Neural cell (in vitro differentiated cells): ENCODE data around the gene MCM9. TPM values are rescaled to one million over a fixed set of nuclear protein-coding genes. Genes with fewer than 3 reads are reported as not detected.
A peak's percentile ranks its signal among the peaks of the same experiment; 100 is the strongest.

Experiments used
- H2AFZ ChIP-seq: fragments of 200-600, 300-800 bp; sonication (generic), shearing (Covaris generic); 2 replicates; pipeline ENCODE4 v1.6.0; 2014; ENCODE audit warnings: low read depth, mild to moderate bottlenecking, antibody characterized with exemption, low read length, moderate library complexity
- H3F3A ChIP-seq: fragments of 200-600 bp; shearing (Covaris generic); 2 replicates; pipeline ENCODE4 v1.6.1; 2016; ENCODE audit warnings: mild to moderate bottlenecking, moderate library complexity, mixed read lengths, antibody characterized with exemption, low read length; ENCODE audit not compliant: insufficient read depth, poor library complexity, severe bottlenecking
- H3K27ac ChIP-seq: fragments of 200-600, 300-800 bp; sonication (generic), shearing (Covaris generic); 2 replicates; pipeline ENCODE4 v1.5.1; 2014; ENCODE audit warnings: mild to moderate bottlenecking, low read length, moderate library complexity
- H3K27me3 ChIP-seq: fragments of 300-800, 200-600 bp; sonication (generic), shearing (Covaris generic); 2 replicates; pipeline ENCODE4 v1.6.0; 2014; ENCODE audit warnings: mild to moderate bottlenecking, low read depth, low read length, moderate library complexity; ENCODE audit not compliant: insufficient read depth
- H3K36me3 ChIP-seq: fragments of 300-800, 200-600 bp; sonication (generic), shearing (Covaris generic); 2 replicates; pipeline ENCODE4 v1.5.1; 2014; ENCODE audit warnings: mild to moderate bottlenecking, antibody characterized with exemption, low read length, moderate library complexity; ENCODE audit not compliant: insufficient read depth
- H3K4me2 ChIP-seq: fragments of 300-800, 200-600 bp; sonication (generic), shearing (Covaris generic); 2 replicates; pipeline ENCODE4 v1.6.0; 2014; ENCODE audit warnings: mild to moderate bottlenecking, low read length
- H3K4me3 ChIP-seq: fragments of 300-800, 200-600 bp; sonication (generic), shearing (Covaris generic); 2 replicates; pipeline ENCODE4 v1.5.1; 2014; ENCODE audit warnings: mild to moderate bottlenecking, low read length, moderate library complexity
- H3K79me2 ChIP-seq: fragments of 200-600 bp; shearing (Covaris generic); replicated peaks from 2 replicates; pipeline ENCODE4 v1.6.0; 2014; ENCODE audit warnings: mild to moderate bottlenecking, low read length, moderate library complexity; ENCODE audit not compliant: insufficient read depth
- H3K9ac ChIP-seq: fragments of 300-800, 200-600 bp; sonication (generic), shearing (Covaris generic); 2 replicates; pipeline ENCODE4 v1.6.1; 2016; ENCODE audit warnings: mild to moderate bottlenecking, low read length, mixed read lengths
- H3K9me2 ChIP-seq: fragments of 200-600 bp; shearing (Covaris generic); 2 replicates; pipeline ENCODE4 v1.6.1; 2016; ENCODE audit warnings: mild to moderate bottlenecking, low read length, mixed read lengths; ENCODE audit not compliant: insufficient read depth
- H3K9me3 ChIP-seq: fragments of 200-600, 300-800 bp; sonication (generic), shearing (Covaris generic); 2 replicates; pipeline ENCODE4 v1.6.1; 2016; ENCODE audit warnings: mild to moderate bottlenecking, mixed run types, low read length, moderate library complexity, mixed read lengths
- H4K20me1 ChIP-seq: fragments of 200-600 bp; shearing (Covaris generic); 2 replicates; pipeline ENCODE4 v1.6.1; 2016; ENCODE audit warnings: mild to moderate bottlenecking, mixed run types; ENCODE audit not compliant: insufficient read depth
- EP300 ChIP-seq: fragments of 450-650 bp; conservative IDR thresholded peaks from 2 replicates; pipeline ENCODE4 v1.6.1; 2014; ENCODE audit warnings: antibody characterized with exemption, mild to moderate bottlenecking, moderate library complexity; ENCODE audit not compliant: poor library complexity, severe bottlenecking
- EZH2 ChIP-seq: fragments of 200-600, 300-800 bp; shearing (Covaris generic), sonication (generic); IDR thresholded peaks from 2 replicates; pipeline ENCODE4 v1.6.1; 2014; ENCODE audit warnings: antibody characterized with exemption, low read length, borderline replicate concordance, mild to moderate bottlenecking; ENCODE audit not compliant: insufficient read depth, poor library complexity, severe bottlenecking
- MXI1 ChIP-seq: fragments of 450-650 bp; conservative IDR thresholded peaks from 2 replicates; pipeline ENCODE4 v1.6.1; 2014; ENCODE audit warnings: antibody characterized with exemption, mild to moderate bottlenecking; ENCODE audit not compliant: poor library complexity, severe bottlenecking
- POLR2AphosphoS5 ChIP-seq: IDR thresholded peaks from 2 replicates; pipeline ENCODE4 v1.6.1; 2012
- RAD21 ChIP-seq: fragments of 450-650 bp; conservative IDR thresholded peaks from 2 replicates; pipeline ENCODE4 v1.6.1; 2014; ENCODE audit warnings: antibody characterized with exemption, mild to moderate bottlenecking, moderate library complexity
- TAF1 ChIP-seq: IDR thresholded peaks from 2 replicates; pipeline ENCODE4 v1.6.1; 2012; ENCODE audit warnings: low read depth
- polyA plus RNA-seq: library from polyadenylated mRNA; depleted of rRNA; stranded (reverse); fragments of >200 nt; gene quantifications from 2 replicates; pipeline ENCODE4 v1.2.3, GENCODE V29; 2014
- TF ChIP-seq, protein P1 (sequence below): IDR thresholded peaks from 2 replicates; pipeline ENCODE4 v1.6.1; 2012; ENCODE audit warnings: borderline replicate concordance
- TF ChIP-seq, protein P2 (sequence below): fragments of 450-650 bp; IDR thresholded peaks from 2 replicates; pipeline ENCODE4 v1.5.1; 2014; ENCODE audit warnings: antibody characterized with exemption, mild to moderate bottlenecking, moderate library complexity; ENCODE audit not compliant: poor library complexity, severe bottlenecking

The MCM9 gene
- polyA plus RNA-seq, 1 donor from 2014 or later = 7.8 TPM

GRCh38 chr6:118895859-118896258, 39.1 kb downstream of the MCM9 start:
- peaks cover 58% of the 10 kb centered on the region for H3K79me2 ChIP-seq
- H2AFZ ChIP-seq = no peak overlapping the region
- H3K9ac ChIP-seq = peak overlapping the region; percentile 89
- H3K36me3 ChIP-seq = no peaks in the 10 kb centered on the region
- no peaks in the 10 kb centered on the region for H4K20me1 ChIP-seq
- peak overlapping the region; percentile 65 for H3K27ac ChIP-seq
- no peak for TF ChIP-seq MXI1
- TF ChIP-seq, protein P1, sequence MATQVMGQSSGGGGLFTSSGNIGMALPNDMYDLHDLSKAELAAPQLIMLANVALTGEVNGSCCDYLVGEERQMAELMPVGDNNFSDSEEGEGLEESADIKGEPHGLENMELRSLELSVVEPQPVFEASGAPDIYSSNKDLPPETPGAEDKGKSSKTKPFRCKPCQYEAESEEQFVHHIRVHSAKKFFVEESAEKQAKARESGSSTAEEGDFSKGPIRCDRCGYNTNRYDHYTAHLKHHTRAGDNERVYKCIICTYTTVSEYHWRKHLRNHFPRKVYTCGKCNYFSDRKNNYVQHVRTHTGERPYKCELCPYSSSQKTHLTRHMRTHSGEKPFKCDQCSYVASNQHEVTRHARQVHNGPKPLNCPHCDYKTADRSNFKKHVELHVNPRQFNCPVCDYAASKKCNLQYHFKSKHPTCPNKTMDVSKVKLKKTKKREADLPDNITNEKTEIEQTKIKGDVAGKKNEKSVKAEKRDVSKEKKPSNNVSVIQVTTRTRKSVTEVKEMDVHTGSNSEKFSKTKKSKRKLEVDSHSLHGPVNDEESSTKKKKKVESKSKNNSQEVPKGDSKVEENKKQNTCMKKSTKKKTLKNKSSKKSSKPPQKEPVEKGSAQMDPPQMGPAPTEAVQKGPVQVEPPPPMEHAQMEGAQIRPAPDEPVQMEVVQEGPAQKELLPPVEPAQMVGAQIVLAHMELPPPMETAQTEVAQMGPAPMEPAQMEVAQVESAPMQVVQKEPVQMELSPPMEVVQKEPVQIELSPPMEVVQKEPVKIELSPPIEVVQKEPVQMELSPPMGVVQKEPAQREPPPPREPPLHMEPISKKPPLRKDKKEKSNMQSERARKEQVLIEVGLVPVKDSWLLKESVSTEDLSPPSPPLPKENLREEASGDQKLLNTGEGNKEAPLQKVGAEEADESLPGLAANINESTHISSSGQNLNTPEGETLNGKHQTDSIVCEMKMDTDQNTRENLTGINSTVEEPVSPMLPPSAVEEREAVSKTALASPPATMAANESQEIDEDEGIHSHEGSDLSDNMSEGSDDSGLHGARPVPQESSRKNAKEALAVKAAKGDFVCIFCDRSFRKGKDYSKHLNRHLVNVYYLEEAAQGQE = no peak
- no peak for TF ChIP-seq POLR2AphosphoS5
- no peak for TF ChIP-seq EZH2
- no peaks in the 10 kb centered on the region for H3F3A ChIP-seq
- peak overlapping the region; percentile 87 for H3K4me2 ChIP-seq
- H3K27me3 ChIP-seq = no peaks in the 10 kb centered on the region
- no peaks in the 10 kb centered on the region for H3K9me2 ChIP-seq
- H3K9me3 ChIP-seq = no peaks in the 10 kb centered on the region
- peak overlapping the region; percentile 83 for H3K4me3 ChIP-seq

DNA sequence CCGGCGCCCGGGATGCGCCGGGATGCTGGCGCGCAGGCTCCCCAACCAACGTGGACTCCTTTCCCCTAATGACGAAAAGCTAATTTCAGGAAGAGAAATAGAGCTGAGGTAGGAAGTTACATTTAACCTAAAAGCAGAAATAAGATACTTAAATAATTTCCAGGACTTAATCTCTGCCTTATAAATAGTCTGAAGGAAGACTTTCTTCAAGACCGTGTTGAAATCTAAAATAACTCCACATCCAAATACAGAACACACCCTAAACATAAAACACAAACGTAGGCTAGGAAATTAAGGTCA, 39.7 kb downstream of the MCM9 start:
- H3K4me3 ChIP-seq = peak overlapping the region; percentile 83
- H3K27me3 ChIP-seq = no peaks in the 10 kb centered on the region
- H3K4me2 ChIP-seq = peak overlapping the region; percentile 87
- H4K20me1 ChIP-seq = no peaks in the 10 kb centered on the region
- H3F3A ChIP-seq = no peaks in the 10 kb centered on the region
- no peaks in the 10 kb centered on the region for H3K9me3 ChIP-seq
- peak overlapping the region; percentile 80 for H3K27ac ChIP-seq
- no peaks in the 10 kb centered on the region for H3K36me3 ChIP-seq
- H2AFZ ChIP-seq = no peak overlapping the region
- peaks cover 51% of the 10 kb centered on the region for H3K79me2 ChIP-seq
- peak overlapping the region; percentile 89 for H3K9ac ChIP-seq
- no peaks in the 10 kb centered on the region for H3K9me2 ChIP-seq
- TF ChIP-seq, protein P2, sequence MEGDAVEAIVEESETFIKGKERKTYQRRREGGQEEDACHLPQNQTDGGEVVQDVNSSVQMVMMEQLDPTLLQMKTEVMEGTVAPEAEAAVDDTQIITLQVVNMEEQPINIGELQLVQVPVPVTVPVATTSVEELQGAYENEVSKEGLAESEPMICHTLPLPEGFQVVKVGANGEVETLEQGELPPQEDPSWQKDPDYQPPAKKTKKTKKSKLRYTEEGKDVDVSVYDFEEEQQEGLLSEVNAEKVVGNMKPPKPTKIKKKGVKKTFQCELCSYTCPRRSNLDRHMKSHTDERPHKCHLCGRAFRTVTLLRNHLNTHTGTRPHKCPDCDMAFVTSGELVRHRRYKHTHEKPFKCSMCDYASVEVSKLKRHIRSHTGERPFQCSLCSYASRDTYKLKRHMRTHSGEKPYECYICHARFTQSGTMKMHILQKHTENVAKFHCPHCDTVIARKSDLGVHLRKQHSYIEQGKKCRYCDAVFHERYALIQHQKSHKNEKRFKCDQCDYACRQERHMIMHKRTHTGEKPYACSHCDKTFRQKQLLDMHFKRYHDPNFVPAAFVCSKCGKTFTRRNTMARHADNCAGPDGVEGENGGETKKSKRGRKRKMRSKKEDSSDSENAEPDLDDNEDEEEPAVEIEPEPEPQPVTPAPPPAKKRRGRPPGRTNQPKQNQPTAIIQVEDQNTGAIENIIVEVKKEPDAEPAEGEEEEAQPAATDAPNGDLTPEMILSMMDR = no peak
- no peak for TF ChIP-seq TAF1
- TF ChIP-seq EP300 = no peak
- no peak for TF ChIP-seq RAD21
- TF ChIP-seq EZH2 = no peak
- TF ChIP-seq, protein P1 = no peak
